Tibial nerve (tissue), 4 donors: ENCODE results near the gene FASN.

Experiments
- CTCF ChIP-seq, 5 experiments: fragments of 200-600 bp in 3 of 5; fragments of 450-650 bp in 2 of 5; sonication (generic) in 3 of 5; IDR thresholded peaks; one replicate each; pipeline ENCODE4 v1.5.1; 2016 to 2019; ENCODE audit warnings: antibody characterized with exemption in 5 of 5, mild to moderate bottlenecking in 3 of 5, moderate library complexity in 2 of 5
- EP300 ChIP-seq, 2 donors: sonication (generic); formaldehyde crosslinking; IDR thresholded peaks; one replicate each; pipeline ENCODE4 v1.6.1; 2017; ENCODE audit warnings: antibody characterized with exemption in 2 of 2, mild to moderate bottlenecking in 1 of 2
- POLR2A ChIP-seq, 2 donors: fragments of 450-650 bp; IDR thresholded peaks; one replicate each; pipeline ENCODE4 v1.6.1; 2017; ENCODE audit warnings: antibody characterized with exemption in 2 of 2, mild to moderate bottlenecking in 2 of 2, moderate library complexity in 2 of 2

- TF ChIP-seq CTCF (IDR thresholded peaks at IDR 0.05) (no peak), POLR2A (IDR thresholded peaks at IDR 0.05) (no peak), EP300 (IDR thresholded peaks at IDR 0.05) (no peak)
These were observed 9.8 kb downstream of the FASN start for GRCh38 chr17:82087961-82088837.
